ENCODE results near the gene EME1.
"Not testable (repeated sequence)": the region's sequence is repeated elsewhere in the genome, so short reads cannot be mapped to it uniquely, and the experiment has no call there.

EME1 gene

DNA sequence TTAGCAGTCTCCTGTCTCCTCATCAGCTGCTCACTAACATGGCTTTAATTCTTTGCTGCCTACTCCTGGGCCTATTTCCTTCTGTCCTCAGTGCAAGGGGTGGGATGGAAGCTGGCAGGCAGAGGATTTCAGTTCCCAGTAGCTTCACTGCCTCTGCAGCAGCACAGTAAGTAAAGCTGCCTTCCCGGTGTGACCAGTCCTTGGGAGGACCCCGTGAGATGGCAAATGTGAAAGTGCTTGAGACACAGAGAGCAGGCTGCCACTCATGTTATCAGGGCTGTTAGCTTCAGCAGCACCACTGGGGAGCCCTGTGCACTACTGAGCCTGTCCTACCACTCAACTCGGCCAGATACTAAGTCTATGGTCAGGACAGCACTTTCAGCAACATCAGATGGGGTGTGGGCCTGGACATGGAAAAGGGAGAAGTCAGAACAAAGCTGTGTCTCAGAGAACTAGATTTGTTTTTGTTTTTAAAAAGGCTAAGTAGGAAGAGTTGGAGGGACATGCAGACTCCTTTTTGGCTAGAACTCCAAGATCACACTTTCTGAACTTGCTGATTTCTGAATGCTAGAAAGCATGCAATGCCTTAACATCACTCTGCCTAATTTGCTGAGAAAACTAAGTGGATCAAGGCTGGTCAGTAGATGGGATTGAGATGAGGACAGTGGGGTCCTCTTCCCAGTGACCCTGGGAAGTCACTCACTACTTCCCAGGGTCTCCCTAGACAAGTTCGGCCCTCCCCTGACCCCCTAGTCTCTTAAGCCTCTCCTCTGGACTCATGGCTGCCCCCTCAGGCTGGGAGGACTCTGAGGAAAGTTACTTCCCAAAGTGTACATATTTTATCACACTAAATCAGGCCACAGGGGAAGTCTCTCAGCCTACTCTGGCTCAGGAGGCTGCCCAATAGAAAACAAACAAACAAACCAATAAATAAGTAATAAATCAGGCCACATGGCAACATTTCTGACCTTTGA is 54.1 kb downstream of the EME1 start:
- DNase-seq, result peak; percentile 68

DNA sequence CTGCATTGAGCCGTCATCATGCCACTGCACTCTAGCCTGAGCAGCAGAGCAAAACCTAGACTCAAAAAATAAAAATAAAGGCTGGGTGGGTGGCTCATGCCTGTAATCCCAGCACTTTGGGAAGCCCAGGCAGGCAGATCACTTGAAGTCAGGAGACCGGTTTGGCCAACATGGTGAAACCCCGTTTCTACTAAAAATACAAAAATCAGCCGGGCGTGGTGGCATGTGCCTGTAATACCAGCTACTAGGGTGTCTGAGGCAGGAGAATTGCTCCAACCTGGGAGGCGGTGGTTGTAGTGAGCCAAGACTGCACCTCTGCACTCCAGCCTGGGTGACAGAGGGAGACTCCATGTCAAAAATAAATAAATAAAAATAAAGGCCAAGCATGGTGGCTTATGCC is 55.1 kb downstream of the EME1 start:
- not testable (repeated sequence) for DNase-seq

DNA sequence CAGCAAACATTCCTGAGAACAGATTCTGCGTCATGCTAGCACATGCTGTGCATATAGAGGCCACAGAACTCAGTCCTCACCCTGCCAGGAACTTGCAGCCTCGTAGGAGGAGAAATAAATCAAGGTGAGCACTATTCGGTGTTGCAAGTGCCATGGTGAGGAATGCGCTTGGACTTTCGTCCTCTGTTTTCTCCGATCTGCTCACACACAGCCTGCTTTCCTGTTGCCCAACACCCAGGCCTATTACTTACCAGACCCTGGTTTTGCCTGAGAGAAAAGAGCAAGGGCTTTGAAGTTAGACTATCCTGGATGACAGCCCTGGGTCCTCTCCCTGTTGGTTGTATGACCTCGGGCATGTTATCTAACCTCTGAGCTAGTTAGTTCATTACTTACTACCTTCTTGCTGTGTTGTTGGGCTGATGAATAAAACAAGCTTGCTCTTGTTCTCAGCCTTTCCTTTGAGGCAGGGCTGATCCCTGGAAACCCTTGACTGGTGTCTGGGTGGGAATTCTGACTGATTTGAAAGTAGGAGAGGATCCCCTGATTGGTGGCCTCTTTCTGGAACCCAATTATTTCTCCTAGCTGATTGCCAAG is 55.9 kb downstream of the EME1 start:
- no peak for DNase-seq

DNA sequence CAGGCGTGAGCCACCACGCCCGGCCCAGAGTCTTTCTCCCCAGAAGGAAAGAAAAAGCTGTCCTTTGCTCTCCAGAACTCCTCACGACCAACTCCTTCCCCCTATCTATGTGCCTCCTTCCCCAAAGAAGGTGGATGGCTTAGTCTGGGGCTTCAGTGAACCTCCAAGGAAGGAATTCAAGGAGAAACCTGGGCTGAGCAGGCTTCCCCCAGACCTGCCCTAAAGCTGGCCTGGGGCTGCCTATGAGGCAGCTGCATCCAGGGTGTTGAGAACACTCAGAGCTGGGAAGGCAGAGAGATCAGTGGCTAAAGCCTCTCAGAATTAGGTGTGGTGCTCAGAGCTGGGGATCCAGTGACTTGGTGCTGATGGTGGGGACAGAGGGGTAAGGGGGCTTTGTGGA is 56.8 kb downstream of the EME1 start:
- DNase-seq, result no peak

Data from inflammatory macrophage treated with lipopolysaccharide for 4 hours (primary cell).